K562 (cell line): ENCODE data around the gene SFXN2. TPM values are rescaled to one million over a fixed set of nuclear protein-coding genes. Genes with fewer than 3 reads are reported as not detected.
A peak's percentile ranks its signal among the peaks of the same experiment; 100 is the strongest.

Source experiments
- BCLAF1 ChIP-seq, 2 experiments: fragments of 450-650 bp in 1 of 2; IDR thresholded peaks; 2 replicates each; pipeline ENCODE4 v1.6.1; 2011 to 2017; ENCODE audit warnings: low read depth in 2 of 2, antibody characterized with exemption in 1 of 2, borderline replicate concordance in 1 of 2, low read length in 1 of 2, mild to moderate bottlenecking in 1 of 2, mixed read lengths in 1 of 2; ENCODE audit not compliant: control insufficient read depth in 1 of 2
- BRD4 ChIP-seq: fragments of 200-600 bp; sonication (generic); IDR thresholded peaks from 2 replicates; pipeline ENCODE4 v1.6.1; 2017; ENCODE audit warnings: inconsistent platforms
- CAMTA2 ChIP-seq: fragments of 250-450 bp; sonication (Bioruptor Pico); conservative IDR thresholded peaks from 2 replicates; pipeline ENCODE4 v1.5.1; 2022
- CHD2 ChIP-seq: IDR thresholded peaks from 2 replicates; pipeline ENCODE4 v1.6.1; 2011; ENCODE audit warnings: low read depth, low read length
- E2F1 ChIP-seq: sonication (generic); formaldehyde crosslinking; IDR thresholded peaks from 2 replicates; pipeline ENCODE4 v1.8.1; 2023; ENCODE audit warnings: mild to moderate bottlenecking, missing genetic modification reagents, moderate library complexity
- ESRRB ChIP-seq: fragments of 250-450 bp; sonication (Bioruptor Pico); IDR thresholded peaks from 2 replicates; pipeline ENCODE4 v1.5.0; 2020; ENCODE audit warnings: mild to moderate bottlenecking, moderate library complexity, borderline replicate concordance
- GABPB1 ChIP-seq: sonication (generic); formaldehyde crosslinking; IDR thresholded peaks from 2 replicates; pipeline ENCODE4 v1.8.0; 2022; ENCODE audit warnings: mild to moderate bottlenecking, missing genetic modification reagents
- HDAC6 ChIP-seq: IDR thresholded peaks from 2 replicates; pipeline ENCODE4 v1.6.1; 2012; ENCODE audit warnings: low read depth, mild to moderate bottlenecking, control low read depth, inconsistent platforms, low read length, moderate library complexity
- MITF ChIP-seq: IDR thresholded peaks from 2 replicates; pipeline ENCODE4 v1.6.1; 2014; ENCODE audit warnings: antibody characterized with exemption
- POLR2A ChIP-seq: fragments of 450-650 bp; conservative IDR thresholded peaks from 2 replicates; pipeline ENCODE4 v1.6.1; 2016
- PURB ChIP-seq: sonication (generic); formaldehyde crosslinking; IDR thresholded peaks from 2 replicates; pipeline ENCODE4 v1.9.0; 2021; ENCODE audit warnings: low read depth, mild to moderate bottlenecking, missing genetic modification reagents
- SP2 ChIP-seq: IDR thresholded peaks from 2 replicates; pipeline ENCODE4 v1.6.1; 2011; ENCODE audit warnings: mild to moderate bottlenecking, low read depth, low read length, moderate library complexity; ENCODE audit not compliant: poor library complexity, severe bottlenecking; ENCODE audit errors: extremely low read depth
- WHSC1 ChIP-seq: IDR thresholded peaks from one replicate; pipeline ENCODE4 v1.6.1; 2012; ENCODE audit warnings: low read length, control low read depth, inconsistent platforms
- ZBTB7A ChIP-seq: IDR thresholded peaks from 2 replicates; pipeline ENCODE4 v1.6.1; 2011; ENCODE audit warnings: low read depth, mild to moderate bottlenecking, low read length, moderate library complexity, borderline replicate concordance; ENCODE audit not compliant: control insufficient read depth
- ZC3H4 ChIP-seq: sonication (generic); formaldehyde crosslinking; IDR thresholded peaks from 2 replicates; pipeline ENCODE4 v1.9.0; 2021; ENCODE audit warnings: missing genetic modification reagents, borderline replicate concordance
- ZNF121 ChIP-seq: sonication (generic); formaldehyde crosslinking; conservative IDR thresholded peaks from 2 replicates; pipeline ENCODE4 v1.8.0; 2022; ENCODE audit warnings: missing genetic modification reagents
- ZNF639 ChIP-seq, 2 experiments: fragments of 200-800 bp in 1 of 2; sonication (Bioruptor generic) in 1 of 2; sonication (generic) in 1 of 2; formaldehyde crosslinking in 1 of 2; IDR thresholded peaks in 1 of 2; conservative IDR thresholded peaks in 1 of 2; 2 replicates each; pipeline versions ENCODE4 v1.5.0 to v1.6.1; 2016 to 2020; ENCODE audit warnings: missing compliant biosample characterization in 1 of 2, missing genetic modification characterization in 1 of 2, missing genetic modification reagents in 1 of 2
- ZNF79 ChIP-seq: fragments of 250-450 bp; sonication (Bioruptor Pico); IDR thresholded peaks from 2 replicates; pipeline ENCODE4 v1.4.0; 2020; ENCODE audit warnings: low read depth, mild to moderate bottlenecking, moderate library complexity
- polyA plus RNA-seq, 8 experiments: library from polyadenylated mRNA; depleted of rRNA in 4 of 8; stranded (reverse) in 5 of 8; unstranded in 3 of 8; fragments of >200 nt; fragmentation: Nextera tagmentation in 2 of 8; fragmentation: Illumina TruSeq in 1 of 8; extraction: Ambion mirVana in 2 of 8; extraction: Trizol in 1 of 8; gene quantifications; 2 replicates each; pipeline versions ENCODE4 v1.2.1 to v1.2.3, GENCODE V29; 2011 to 2014; ENCODE audit warnings: inconsistent platforms in 1 of 8, missing spikeins in 1 of 8
- total RNA-seq, 7 experiments: library from RNA; depleted of rRNA in 6 of 7; stranded (reverse); fragments of >200 nt in 6 of 7; fragmentation: Illumina TruSeq in 2 of 7; extraction: Trizol in 2 of 7; gene quantifications; 2 replicates each; pipeline versions ENCODE4 v1.2.1 to v1.2.3, GENCODE V29; 2011 to 2021; ENCODE audit warnings: low replicate concordance in 1 of 7

The SFXN2 gene
- total and polyA plus RNA-seq, 9 of the 15 experiments (the other 6 are each of a cell fraction or from before 2014, with no cell fraction given), result 7.3 to 23.8 (median 15.7) TPM

GRCh38 chr10:102743588-102744373, 29.3 kb downstream of the SFXN2 start, which contains the start of gene WBP1L (continued):
- no peak for TF ChIP-seq MITF
- TF ChIP-seq HDAC6, result no peak
- peak; percentile 74 for TF ChIP-seq GABPB1 (CRISPR knock-in tag)
- no peak for TF ChIP-seq CAMTA2 (CRISPR knock-in tag)
- TF ChIP-seq SP2, result peak; percentile 67
- peak; percentile 78 for TF ChIP-seq POLR2A
- TF ChIP-seq ZBTB7A, result peak; percentile 27; the same call in 1 of the 2 replicates
- no peak for TF ChIP-seq ZNF121 (CRISPR knock-in tag)
- TF ChIP-seq ESRRB (CRISPR knock-in tag), result no peak
- no peak for TF ChIP-seq WHSC1
- no peak; a peak in 1 of 4 replicates for TF ChIP-seq ZNF639 (CRISPR knock-in tag; conservative IDR thresholded peaks at IDR 0.05 in 1 of 2, IDR thresholded peaks at IDR 0.05 in 1 of 2)
- peak; percentile 81; the same call in 1 of the 2 replicates for TF ChIP-seq CHD2
- TF ChIP-seq BRD4, result no peak
- TF ChIP-seq PURB (CRISPR knock-in tag), result no peak
- TF ChIP-seq ZNF79 (CRISPR knock-in tag), result no peak
- TF ChIP-seq BCLAF1 (IDR thresholded peaks at IDR 0.05; ENCODE audit: borderline replicate concordance in 1 of 2, control insufficient read depth in 1 of 2, low read depth in 2 of 2, low read length in 1 of 2), result no peak
- no peak for TF ChIP-seq ZC3H4 (CRISPR knock-in tag)
- TF ChIP-seq E2F1 (CRISPR knock-in tag), result no peak
